Measurements from ENCODE around the gene TMPRSS6.

DNA sequence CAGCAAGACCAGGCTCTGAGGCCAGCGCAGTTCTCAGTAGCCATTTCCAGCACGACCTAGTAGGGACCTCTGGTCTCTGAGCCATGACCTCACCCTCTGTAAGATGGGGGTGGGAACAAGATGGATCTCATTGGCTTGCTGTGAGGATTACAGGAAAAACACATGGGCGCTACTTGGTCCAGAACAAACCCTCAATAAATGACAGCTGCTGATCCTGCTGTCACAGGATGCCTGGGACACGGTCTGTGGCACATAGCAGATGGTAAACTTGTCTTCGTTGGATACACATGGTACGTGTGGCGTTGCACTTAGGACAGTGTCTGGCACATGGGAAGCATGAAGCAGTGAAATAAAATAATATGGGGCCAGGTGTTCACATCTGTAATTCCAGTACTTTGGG, 62.5 kb downstream of the TMPRSS6 start:
- no peak for TF ChIP-seq POLR2A (IDR thresholded peaks at IDR 0.05)
- TF ChIP-seq, protein P1, sequence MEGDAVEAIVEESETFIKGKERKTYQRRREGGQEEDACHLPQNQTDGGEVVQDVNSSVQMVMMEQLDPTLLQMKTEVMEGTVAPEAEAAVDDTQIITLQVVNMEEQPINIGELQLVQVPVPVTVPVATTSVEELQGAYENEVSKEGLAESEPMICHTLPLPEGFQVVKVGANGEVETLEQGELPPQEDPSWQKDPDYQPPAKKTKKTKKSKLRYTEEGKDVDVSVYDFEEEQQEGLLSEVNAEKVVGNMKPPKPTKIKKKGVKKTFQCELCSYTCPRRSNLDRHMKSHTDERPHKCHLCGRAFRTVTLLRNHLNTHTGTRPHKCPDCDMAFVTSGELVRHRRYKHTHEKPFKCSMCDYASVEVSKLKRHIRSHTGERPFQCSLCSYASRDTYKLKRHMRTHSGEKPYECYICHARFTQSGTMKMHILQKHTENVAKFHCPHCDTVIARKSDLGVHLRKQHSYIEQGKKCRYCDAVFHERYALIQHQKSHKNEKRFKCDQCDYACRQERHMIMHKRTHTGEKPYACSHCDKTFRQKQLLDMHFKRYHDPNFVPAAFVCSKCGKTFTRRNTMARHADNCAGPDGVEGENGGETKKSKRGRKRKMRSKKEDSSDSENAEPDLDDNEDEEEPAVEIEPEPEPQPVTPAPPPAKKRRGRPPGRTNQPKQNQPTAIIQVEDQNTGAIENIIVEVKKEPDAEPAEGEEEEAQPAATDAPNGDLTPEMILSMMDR (IDR thresholded peaks at IDR 0.05), result no peak
- TF ChIP-seq EP300 (IDR thresholded peaks at IDR 0.05), result no peak
